HG02973 (cell line): ENCODE measurements around the gene SHROOM2.

Experiments
- ATAC-seq: cut with Tn5 transposase; IDR thresholded peaks from one replicate; pipeline ENCODE4 v1.9.1; 2021; ENCODE audit warnings: moderate library complexity; ENCODE audit not compliant: unreplicated experiment

Gene SHROOM2

DNA sequence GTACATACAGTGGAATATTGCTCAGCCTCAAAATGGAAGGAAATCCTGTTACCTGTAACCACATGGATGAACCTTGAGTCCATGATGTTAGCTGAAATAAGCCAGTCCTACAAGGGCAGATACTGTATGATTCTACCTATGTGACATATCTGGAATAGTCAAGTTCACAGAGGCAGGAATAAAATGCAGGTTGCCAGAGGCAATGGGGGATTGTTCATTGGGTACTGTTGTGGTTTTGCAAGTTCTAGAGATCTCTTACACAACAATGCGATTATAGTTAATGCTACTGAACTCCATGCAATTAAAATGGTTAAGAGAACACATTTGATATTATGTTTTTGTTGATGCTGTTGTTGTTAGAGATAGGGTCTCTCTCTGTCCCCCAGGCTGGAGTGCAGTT, 74.6 kb downstream of the SHROOM2 start:
- no peak for ATAC-seq

DNA sequence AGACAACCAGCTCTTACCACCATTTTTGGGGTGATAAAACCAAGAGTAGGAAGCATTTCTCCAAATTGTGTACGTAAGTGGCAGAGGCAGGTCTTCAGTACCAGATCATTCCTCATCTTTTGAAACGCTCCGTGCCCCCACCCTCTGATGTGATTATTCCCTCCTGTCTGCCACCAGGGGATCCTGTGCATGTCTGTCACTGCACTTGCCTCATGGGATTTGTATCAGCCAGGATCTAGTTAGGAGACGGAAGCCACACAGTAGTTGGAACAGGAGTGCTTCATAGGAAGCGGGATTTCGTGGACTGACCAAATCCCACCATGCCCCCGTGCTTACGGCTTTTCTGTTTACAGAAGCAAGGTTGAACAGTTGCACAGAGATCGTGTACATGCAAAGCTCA, 75.5 kb downstream of the SHROOM2 start:
- no peak for ATAC-seq

- no peak for ATAC-seq
These were observed 76.3 kb downstream of the SHROOM2 start for GRCh38 chrX:9862525-9862924.

DNA sequence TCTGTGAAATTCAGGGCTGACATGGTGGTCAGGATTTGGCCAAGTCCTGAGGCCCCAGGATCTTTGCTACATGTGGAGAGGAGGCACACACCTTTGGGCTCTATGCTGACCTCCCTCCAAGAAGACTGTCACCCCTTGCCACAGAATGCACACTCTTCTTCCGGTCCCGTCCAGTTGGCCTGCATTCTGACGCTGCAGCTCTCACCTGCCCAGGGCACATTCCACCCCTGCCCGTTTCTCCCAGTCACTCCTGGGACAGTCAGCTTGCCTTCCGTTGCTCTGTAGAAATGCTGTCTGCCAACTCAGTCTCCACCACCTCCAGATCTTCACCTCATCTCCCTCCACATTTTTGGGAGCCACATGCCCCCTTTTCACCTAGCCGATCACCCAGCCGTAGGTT, 76.7 kb downstream of the SHROOM2 start:
- no peak for ATAC-seq

- no peak for ATAC-seq
These were observed 77.8 kb downstream of the SHROOM2 start for GRCh38 chrX:9864011-9864410.

DNA sequence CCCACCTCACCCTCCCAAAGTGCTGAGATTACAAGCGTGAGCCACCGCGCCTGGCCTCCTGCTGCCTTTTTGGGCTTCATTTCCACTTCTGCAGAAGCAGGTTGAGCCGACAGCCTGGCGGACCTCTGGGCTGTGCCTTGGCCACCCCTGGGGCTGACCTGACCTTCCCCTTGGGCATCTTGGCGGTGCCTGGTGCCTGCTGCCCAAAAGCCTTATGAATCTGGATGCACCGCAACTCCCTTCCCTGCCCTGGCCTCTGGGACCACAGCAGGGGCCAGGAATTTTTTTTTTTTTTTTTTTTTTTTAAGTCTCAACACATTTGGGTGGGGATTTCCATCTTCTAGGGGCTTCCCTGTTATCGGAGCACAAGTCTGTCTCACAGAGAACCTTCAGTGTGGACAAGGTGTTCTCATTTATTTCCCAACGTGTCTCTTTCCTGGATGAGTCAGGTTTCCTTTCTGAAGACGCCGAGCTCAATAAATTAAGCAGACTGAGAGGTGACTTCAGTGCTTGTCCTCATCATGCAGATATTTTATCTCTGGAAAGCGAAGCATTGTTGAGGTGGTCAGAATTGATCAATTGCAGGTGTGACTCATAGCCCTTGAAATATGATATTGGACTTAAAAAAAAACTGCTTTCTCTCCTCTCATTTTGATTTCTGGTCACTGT, 79.7 kb downstream of the SHROOM2 start:
- no peak for ATAC-seq

DNA sequence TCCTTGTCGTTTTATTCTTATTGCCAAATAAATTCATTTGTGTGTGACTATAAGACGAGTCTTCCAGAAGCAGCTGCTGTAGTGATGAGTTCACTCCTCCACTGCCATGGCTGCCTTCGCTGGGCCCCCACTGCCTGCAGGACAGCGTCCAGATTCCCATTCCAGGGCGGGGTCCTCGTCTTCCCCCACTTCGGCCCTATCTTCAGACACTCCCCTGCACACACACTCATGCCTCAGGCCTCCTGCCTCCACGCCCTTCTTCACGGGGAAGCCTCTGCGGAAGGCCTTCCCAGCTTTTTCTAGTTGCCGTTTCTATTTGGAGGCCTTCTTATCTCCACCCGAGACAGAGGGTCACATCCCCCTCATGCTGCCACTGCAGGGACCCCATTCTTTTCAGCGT, 80.4 kb downstream of the SHROOM2 start:
- ATAC-seq, result no peak

DNA sequence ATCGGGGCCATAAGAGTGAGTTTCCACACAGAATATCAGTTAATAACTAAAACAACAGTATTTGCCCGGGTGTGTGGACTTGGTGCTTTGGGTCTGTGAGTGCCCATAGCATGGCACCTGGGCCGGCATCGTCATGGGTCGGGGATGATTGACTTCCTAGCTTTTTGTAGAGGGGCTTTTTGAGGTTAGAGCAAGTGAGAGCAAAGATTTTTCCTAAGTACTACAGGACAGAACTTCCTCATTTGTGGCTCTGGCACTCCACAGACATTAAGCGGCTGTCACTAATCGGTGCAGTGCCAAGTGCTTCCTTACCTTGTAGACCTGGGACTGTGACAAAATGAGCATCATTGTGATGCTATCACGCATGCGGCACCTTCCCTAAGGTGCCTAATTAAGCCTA, 81.0 kb downstream of the SHROOM2 start:
- no peak for ATAC-seq

DNA sequence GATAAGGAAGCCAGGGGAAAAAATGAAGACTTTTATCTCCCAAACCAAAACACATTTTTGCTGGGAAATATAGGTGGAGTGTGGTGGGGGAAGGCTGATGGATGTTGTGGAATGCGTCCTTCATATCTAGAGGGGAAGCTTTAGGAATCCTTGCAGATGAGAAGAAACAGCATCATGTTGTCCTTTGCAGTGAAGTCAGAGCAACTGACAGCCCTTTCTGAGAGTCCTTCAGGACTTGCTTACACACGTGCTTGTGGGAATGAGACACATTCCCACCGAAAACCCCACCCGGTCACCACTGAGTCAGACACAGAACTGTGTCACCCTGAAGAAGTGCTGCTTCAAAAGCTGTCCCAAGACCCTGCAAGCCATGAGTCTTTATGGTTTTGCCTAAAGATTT, 81.5 kb downstream of the SHROOM2 start:
- ATAC-seq, result no peak

DNA sequence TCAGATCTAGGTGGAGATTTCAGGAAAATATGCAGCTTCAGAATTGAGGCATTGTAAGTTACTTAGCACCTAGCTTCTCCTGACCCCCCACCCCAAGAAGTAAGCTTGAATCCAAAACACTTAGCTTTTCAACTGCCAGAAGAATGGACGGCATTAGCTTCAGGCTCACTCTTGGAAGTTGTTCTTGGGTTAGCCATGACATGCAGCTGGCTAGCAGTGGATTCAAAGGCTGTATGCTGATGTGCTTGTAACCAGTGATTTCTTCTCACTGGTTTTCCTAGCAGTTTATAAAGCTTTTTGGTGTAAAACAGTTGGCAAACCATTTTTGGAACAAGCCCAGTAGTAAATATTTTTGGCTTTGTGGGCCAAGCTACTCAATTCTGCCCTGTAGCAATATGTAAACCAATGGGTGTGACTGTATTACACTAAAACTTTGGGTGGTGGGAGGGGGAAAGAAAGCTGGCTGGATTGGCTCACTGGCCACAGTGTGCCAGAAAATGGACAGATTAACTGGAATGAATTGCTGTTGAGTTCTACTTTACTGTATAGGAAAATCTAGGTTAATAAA, 85.6 kb downstream of the SHROOM2 start:
- no peak for ATAC-seq

DNA sequence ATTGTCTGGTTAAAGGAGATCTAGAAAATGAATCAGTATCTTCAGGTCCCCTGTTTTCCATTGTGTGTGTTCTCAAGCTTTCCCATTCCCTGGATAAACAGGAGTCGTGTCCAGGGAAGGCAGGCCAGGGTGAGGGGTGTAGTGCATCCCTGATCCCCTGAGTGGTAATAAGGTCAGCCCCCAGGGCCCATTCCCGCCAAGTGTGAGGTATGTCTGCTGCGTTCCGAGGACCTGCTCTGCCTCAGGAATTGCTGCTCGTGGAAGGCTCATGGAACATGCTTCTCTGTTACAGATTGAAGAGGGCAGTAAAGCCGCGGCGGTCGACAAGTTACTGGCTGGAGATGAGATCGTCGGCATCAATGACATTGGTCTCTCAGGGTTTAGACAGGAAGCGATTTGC, 87.1 kb downstream of the SHROOM2 start:
- ATAC-seq, result no peak

DNA sequence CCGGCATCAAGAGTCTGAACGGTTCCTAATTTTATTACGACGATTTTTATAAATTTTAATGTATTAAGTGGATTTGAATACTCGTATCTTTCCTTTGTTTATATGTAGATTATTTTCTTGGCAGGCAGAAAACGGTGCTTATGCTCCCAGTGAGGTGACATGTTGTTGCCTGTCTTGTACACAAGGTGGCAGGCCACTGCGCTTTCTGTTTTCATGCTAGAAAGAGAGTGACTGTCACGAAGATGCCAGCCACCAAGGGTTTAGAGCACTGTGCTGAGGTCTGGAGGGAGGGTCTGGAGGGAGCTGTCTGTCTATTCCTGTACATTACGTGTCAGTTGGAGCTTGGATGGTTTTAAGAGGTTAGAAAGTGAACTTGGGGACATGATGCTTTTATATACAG, 87.7 kb downstream of the SHROOM2 start:
- no peak for ATAC-seq

DNA sequence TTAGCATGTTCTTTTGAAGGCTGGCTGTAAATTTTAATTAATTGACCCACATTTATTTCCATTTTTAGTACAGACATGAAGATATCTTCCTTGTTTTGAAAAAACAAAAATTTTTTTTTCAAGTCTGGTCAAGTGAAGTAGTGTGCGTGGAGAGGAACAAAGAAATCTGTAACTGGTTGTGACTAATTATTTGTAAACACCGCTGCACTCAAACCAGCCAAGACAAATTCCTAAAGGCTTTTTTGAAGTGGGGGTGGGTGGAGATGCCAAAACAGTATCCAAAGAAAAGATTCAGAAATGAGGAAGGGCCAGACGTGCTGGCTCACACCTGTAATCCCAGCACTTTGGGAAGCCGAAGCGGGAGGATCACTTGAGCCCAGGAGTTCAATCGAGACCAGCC, 88.3 kb downstream of the SHROOM2 start:
- no peak for ATAC-seq

DNA sequence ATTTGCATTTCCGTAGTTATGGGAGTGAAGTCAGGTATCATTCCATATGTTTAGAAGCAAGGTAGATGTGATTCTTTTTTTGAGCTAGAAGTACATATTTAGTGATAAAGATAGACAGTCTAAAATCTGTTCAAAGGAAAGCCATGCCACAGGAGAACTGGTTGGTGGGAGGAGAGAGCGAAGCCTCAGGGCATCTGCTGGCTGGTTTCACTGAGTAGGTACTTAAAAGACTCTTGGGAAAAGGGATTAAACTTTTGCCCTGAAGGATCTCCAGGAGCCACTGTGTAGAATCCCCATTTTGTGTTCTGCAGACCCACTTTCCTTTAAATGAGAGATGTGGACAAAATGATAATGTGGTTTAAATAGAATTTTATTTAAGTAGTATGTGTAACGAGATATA, 89.6 kb downstream of the SHROOM2 start:
- no peak for ATAC-seq

GRCh38 chrX:9876201-9876600, 90.0 kb downstream of the SHROOM2 start:
- no peak for ATAC-seq

DNA sequence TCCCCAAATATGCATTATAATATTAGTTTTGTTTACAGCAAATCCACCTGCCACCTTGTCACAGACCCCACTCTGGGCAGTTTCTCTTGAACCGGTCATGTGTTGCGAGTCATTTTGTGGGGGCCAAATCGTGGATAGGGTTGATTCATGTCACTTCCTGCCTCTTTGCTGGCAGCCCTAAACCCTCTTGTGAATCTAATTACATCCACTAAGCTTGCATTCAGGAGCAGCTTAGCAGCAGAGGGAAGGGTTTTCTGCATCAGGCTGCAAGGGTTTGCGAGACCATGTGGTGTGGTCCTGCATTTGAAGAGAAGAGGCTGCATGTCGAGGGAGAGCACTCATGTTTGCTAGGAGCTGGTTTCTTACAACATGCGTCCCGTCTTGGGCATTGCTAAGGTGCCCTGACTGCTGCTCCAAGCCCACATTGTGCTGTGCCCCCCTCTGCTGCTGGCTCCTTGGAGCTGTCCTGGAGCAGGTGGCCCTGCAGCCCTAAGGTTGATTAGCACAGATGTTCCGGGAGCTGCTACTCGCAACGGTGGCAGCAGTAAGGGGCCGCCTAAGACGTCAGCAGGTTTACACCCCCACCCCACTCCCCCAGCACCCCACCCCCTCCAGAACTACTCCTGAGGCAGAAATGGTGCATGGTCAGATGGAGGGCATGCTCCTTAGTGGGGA, 92.1 kb downstream of the SHROOM2 start:
- ATAC-seq, result no peak

DNA sequence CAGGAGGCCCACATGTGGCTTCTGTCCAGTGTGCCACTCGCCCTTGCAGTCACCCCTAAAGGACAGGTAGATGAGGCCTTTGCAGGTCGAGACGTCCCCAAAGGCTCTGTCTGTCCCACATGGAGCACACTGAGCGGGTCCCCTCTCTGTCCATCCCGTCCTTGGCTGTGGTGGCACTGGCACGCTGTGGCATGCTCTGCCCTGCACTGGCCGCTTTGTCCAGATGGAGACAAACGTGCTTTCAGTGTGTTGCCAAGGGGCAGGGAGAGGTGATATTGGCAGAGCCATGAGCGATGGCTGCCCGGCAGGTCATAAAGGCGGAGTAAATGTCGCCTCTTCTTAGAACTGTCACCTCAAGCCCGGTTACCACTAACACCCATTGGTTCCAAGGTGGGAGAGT, 94.0 kb downstream of the SHROOM2 start:
- no peak for ATAC-seq

GRCh38 chrX:9880870-9881269, 94.6 kb downstream of the SHROOM2 start:
- no peak for ATAC-seq

- ATAC-seq, result no peak
These were observed 96.6 kb downstream of the SHROOM2 start for GRCh38 chrX:9882669-9883446.

- no peak for ATAC-seq
These were observed 98.0 kb downstream of the SHROOM2 start for GRCh38 chrX:9884031-9884779.

DNA sequence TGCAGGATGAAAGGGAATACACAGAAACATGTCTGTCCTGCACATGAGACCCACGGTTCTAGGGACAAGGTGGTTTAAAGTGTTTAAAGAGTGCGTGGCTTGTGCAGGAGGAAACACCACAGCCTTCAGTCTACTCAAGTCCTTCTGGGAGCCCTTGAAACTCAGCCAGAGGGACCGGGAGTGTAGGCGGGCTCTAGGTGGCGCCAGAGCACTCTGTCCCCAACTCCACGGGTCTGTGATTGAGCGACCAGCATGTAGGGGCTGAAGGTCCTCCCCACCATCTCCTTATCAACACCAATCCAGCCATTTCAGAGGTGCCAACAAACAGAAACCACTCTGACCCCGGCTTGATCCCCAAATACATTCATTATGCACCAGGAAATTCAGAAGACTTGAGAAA, 98.9 kb downstream of the SHROOM2 start:
- no peak for ATAC-seq
